ENCODE measurements around the gene NCKIPSD. TPM values are rescaled to one million over a fixed set of nuclear protein-coding genes. Genes with fewer than 3 reads are reported as not detected.

Gene NCKIPSD
- total and polyA plus RNA-seq, 4 donors = 9.0 to 22.0 (median 11.6) TPM

DNA sequence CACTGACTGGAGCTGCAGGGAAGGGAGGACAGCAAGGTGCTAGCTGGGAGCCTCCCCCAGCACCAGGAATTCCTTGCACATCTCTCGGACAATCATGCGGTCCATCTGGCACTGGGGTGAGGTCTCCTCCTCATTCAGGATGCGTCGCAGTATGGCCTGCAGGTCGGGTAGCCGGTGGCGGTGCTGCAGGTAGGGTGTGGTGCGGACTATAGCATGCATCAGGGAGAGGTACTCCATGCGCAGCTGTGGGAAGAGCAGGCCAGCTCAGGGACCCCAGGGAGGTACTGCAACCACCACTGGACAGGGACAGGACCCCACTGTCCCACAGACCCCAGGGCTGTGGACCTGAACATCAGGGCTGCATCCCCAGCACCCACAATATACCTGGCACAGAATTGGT, 11.2 kb downstream of the NCKIPSD start:
- peaks cover 2 to 22% (median 10%) of the 10 kb centered on the region in 4 donors for H3K36me3 ChIP-seq (ENCODE audit: control insufficient read depth in 4 of 4, insufficient read depth in 4 of 4, low read length in 4 of 4)
- H3K4me3 ChIP-seq = no peak overlapping the region
- H3K4me1 ChIP-seq (ENCODE audit: control insufficient read depth in 5 of 5, insufficient read depth in 5 of 5, low read length in 5 of 5) = no peaks in the 10 kb centered on the region
- H3K9me3 ChIP-seq (ENCODE audit: control insufficient read depth in 4 of 4, insufficient read depth in 3 of 4, low read length in 3 of 4) = no peaks in the 10 kb centered on the region
- TF ChIP-seq, protein P1, sequence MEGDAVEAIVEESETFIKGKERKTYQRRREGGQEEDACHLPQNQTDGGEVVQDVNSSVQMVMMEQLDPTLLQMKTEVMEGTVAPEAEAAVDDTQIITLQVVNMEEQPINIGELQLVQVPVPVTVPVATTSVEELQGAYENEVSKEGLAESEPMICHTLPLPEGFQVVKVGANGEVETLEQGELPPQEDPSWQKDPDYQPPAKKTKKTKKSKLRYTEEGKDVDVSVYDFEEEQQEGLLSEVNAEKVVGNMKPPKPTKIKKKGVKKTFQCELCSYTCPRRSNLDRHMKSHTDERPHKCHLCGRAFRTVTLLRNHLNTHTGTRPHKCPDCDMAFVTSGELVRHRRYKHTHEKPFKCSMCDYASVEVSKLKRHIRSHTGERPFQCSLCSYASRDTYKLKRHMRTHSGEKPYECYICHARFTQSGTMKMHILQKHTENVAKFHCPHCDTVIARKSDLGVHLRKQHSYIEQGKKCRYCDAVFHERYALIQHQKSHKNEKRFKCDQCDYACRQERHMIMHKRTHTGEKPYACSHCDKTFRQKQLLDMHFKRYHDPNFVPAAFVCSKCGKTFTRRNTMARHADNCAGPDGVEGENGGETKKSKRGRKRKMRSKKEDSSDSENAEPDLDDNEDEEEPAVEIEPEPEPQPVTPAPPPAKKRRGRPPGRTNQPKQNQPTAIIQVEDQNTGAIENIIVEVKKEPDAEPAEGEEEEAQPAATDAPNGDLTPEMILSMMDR (IDR thresholded peaks at IDR 0.05; ENCODE audit: control extremely low read depth, extremely low read depth) = no peak
- no peak overlapping the region for H3K9ac ChIP-seq (ENCODE audit: insufficient read depth in 1 of 2, low read length in 2 of 2)
- ATAC-seq (ENCODE audit: insufficient read depth, low FRiP score) (no peak), DNase-seq (no peak)
- WGBS, 2 donors = 94 to 98% methylated on average over 9 of the region's 9 CpGs
- no peak overlapping the region for H3K27ac ChIP-seq (ENCODE audit: low read depth in 1 of 2, low read length in 1 of 2)
- no peaks in the 10 kb centered on the region for H3K27me3 ChIP-seq (ENCODE audit: control insufficient read depth in 3 of 3, insufficient read depth in 3 of 3, low read length in 2 of 3)

DNA sequence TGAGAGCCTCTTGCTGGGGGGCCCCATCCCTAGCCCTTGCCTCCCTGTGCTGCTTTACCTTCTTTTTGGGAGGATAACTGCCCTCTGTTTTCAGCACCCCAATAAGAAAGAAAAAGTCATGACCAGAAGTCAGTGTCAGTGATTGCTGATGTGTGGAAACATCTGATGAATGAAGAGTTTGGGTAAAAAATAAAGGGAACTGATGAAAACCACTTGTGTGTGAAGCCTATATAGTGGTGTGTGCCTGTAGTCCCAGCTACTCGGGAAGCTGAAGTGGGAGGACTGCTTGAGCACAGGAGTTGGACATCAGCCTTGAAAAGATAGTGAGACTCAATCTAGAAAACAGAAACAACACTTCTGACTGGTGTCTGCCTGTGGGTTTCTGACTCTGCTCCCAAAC, 13.2 kb downstream of the NCKIPSD start:
- Histone ChIP-seq H3K4me3 (no peak overlapping the region), H3K4me1 (ENCODE audit: control insufficient read depth in 5 of 5, insufficient read depth in 5 of 5, low read length in 5 of 5) (no peaks in the 10 kb centered on the region), H3K9ac (ENCODE audit: insufficient read depth in 1 of 2, low read length in 2 of 2) (no peak overlapping the region), H3K9me3 (ENCODE audit: control insufficient read depth in 4 of 4, insufficient read depth in 3 of 4, low read length in 3 of 4) (no peaks in the 10 kb centered on the region), H3K27me3 (ENCODE audit: control insufficient read depth in 3 of 3, insufficient read depth in 3 of 3, low read length in 2 of 3) (no peaks in the 10 kb centered on the region), H3K36me3 (ENCODE audit: control insufficient read depth in 4 of 4, insufficient read depth in 4 of 4, low read length in 4 of 4) (peaks cover 0 to 7% (median 4%) of the 10 kb centered on the region in 4 donors), H3K27ac (ENCODE audit: low read depth in 1 of 2, low read length in 1 of 2) (no peak overlapping the region)
- DNase-seq = no peak
- WGBS, 2 donors = 59 to 64% methylated on average over 1 of the region's 1 CpG
- TF ChIP-seq, protein P1 (IDR thresholded peaks at IDR 0.05; ENCODE audit: control extremely low read depth, extremely low read depth) = no peak
- no peak for ATAC-seq (ENCODE audit: insufficient read depth, low FRiP score)

- Histone ChIP-seq H3K27ac (ENCODE audit: low read depth in 1 of 2, low read length in 1 of 2) (no peak overlapping the region), H3K36me3 (ENCODE audit: control insufficient read depth in 4 of 4, insufficient read depth in 4 of 4, low read length in 4 of 4) (no peaks in the 10 kb centered on the region), H3K4me1 (ENCODE audit: control insufficient read depth in 5 of 5, insufficient read depth in 5 of 5, low read length in 5 of 5) (peaks cover 0 to 24% (median 0%) of the 10 kb centered on the region in 5 donors), H3K4me3 (no peak overlapping the region), H3K9me3 (ENCODE audit: control insufficient read depth in 4 of 4, insufficient read depth in 3 of 4, low read length in 3 of 4) (peaks cover 0 to 2% (median 0%) of the 10 kb centered on the region in 4 donors), H3K27me3 (ENCODE audit: control insufficient read depth in 3 of 3, insufficient read depth in 3 of 3, low read length in 2 of 3) (peaks cover 0 to 10% (median 10%) of the 10 kb centered on the region in 3 donors), H3K9ac (ENCODE audit: insufficient read depth in 1 of 2, low read length in 2 of 2) (no peak overlapping the region)
- WGBS, 2 donors = 91 to 94% methylated on average over 4 of the region's 4 CpGs
- DNase-seq (no peak), ATAC-seq (ENCODE audit: insufficient read depth, low FRiP score) (no peak)
- TF ChIP-seq, protein P1 (IDR thresholded peaks at IDR 0.05; ENCODE audit: control extremely low read depth, extremely low read depth) = no peak
Measured at GRCh38 chr3:48664929-48665328, 20.8 kb downstream of the NCKIPSD start.

DNA sequence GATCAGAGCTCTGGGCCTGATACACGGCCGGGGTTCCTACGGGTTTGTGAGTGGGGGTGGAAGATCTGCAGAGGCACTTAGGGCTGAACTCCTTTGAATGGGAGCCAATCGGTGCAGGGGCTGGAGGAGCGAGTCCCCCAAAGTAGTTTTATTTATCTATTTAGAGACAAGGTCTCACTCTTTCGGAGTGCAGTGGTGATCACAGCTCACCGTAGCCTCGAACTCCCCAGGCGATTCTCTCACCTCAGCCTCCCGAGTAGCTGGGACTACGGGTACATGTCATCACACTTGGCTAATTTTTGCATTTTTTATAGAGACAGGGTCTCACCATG, 21.4 kb downstream of the NCKIPSD start:
- no peak for DNase-seq
- no peak overlapping the region for H3K9ac ChIP-seq (ENCODE audit: insufficient read depth in 1 of 2, low read length in 2 of 2)
- no peak overlapping the region for H3K27ac ChIP-seq (ENCODE audit: low read depth in 1 of 2, low read length in 1 of 2)
- H3K4me1 ChIP-seq (ENCODE audit: control insufficient read depth in 5 of 5, insufficient read depth in 5 of 5, low read length in 5 of 5) = peaks cover 0 to 24% (median 0%) of the 10 kb centered on the region in 5 donors
- H3K4me3 ChIP-seq = no peak overlapping the region
- no peaks in the 10 kb centered on the region for H3K36me3 ChIP-seq (ENCODE audit: control insufficient read depth in 4 of 4, insufficient read depth in 4 of 4, low read length in 4 of 4)
- peaks cover 0 to 10% (median 10%) of the 10 kb centered on the region in 3 donors for H3K27me3 ChIP-seq (ENCODE audit: control insufficient read depth in 3 of 3, insufficient read depth in 3 of 3, low read length in 2 of 3)
- peaks cover 0 to 4% (median 0%) of the 10 kb centered on the region in 4 donors for H3K9me3 ChIP-seq (ENCODE audit: control insufficient read depth in 4 of 4, insufficient read depth in 3 of 4, low read length in 3 of 4)
- no peak for ATAC-seq (ENCODE audit: insufficient read depth, low FRiP score)
- TF ChIP-seq, protein P1 (IDR thresholded peaks at IDR 0.05; ENCODE audit: control extremely low read depth, extremely low read depth) = no peak
- 63 to 65% methylated on average over 11 of the region's 11 CpGs for WGBS, 2 donors
